ENCODE data around the gene LILRB1.

DNA sequence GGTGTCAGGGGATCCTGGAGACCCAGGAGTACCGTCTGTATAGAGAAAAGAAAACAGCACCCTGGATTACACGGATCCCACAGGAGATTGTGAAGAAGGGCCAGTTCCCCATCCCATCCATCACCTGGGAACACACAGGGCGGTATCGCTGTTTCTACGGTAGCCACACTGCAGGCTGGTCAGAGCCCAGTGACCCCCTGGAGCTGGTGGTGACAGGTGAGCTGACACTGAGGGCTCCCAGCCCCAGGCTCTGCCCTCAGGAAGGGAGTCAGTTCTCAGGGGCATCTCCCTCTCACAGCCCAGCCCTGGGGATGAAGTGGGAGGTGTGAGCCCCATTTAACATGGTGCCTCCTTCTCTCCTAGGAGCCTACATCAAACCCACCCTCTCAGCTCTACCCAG is 35.5 kb upstream of the LILRB1 start:
- TF ChIP-seq CTCF (IDR thresholded peaks at IDR 0.05; ENCODE audit: insufficient read depth, low read length, poor library complexity, severe bottlenecking) (no peak), EZH2phosphoT487 (conservative IDR thresholded peaks at IDR 0.05; ENCODE audit: low read length) (no peak)

All from SU-DHL-6 (cell line).